CD14-positive monocyte (primary cell): ENCODE data around the gene CDH13. TPM values are rescaled to one million over a fixed set of nuclear protein-coding genes. Genes with fewer than 3 reads are reported as not detected.

Source experiments
- DNase-seq, 3 donors: peaks; one replicate each; pipeline ENCODE4 v3.0.0-alpha.2; 2011 to 2022
- H2AFZ ChIP-seq: 2 replicates; pipeline ENCODE4 v1.6.0; 2012; ENCODE audit warnings: mild to moderate bottlenecking, low read depth, low read length, inconsistent platforms; ENCODE audit not compliant: insufficient read depth, poor library complexity, severe bottlenecking
- H3K27ac ChIP-seq, 2 donors: 1 replicate in 1 of 2; 2 replicates in 1 of 2; pipeline ENCODE4 v1.5.1; 2012 to 2013; ENCODE audit warnings: low read length in 2 of 2, control low read depth in 1 of 2, inconsistent platforms in 1 of 2, low read depth in 1 of 2, mild to moderate bottlenecking in 1 of 2
- H3K27me3 ChIP-seq, 2 donors: one replicate each; pipeline versions ENCODE4 v1.6.0 to v1.6.1; 2011 to 2013; ENCODE audit warnings: low read length in 2 of 2; ENCODE audit not compliant: control insufficient read depth in 2 of 2, insufficient read depth in 2 of 2
- H3K36me3 ChIP-seq, 2 donors: replicated peaks in 1 of 2; 1 replicate in 1 of 2; 2 replicates in 1 of 2; pipeline versions ENCODE4 v1.5.1 to v1.6.1; 2012 to 2013; ENCODE audit warnings: low read length in 2 of 2, control low read depth in 1 of 2, inconsistent platforms in 1 of 2, mild to moderate bottlenecking in 1 of 2; ENCODE audit not compliant: insufficient read depth in 2 of 2, control insufficient read depth in 1 of 2
- H3K4me1 ChIP-seq, 2 donors: 1 replicate in 1 of 2; 2 replicates in 1 of 2; pipeline versions ENCODE4 v1.5.1 to v1.6.1; 2012 to 2013; ENCODE audit warnings: low read length in 2 of 2, control low read depth in 1 of 2, inconsistent platforms in 1 of 2, mild to moderate bottlenecking in 1 of 2, moderate library complexity in 1 of 2; ENCODE audit not compliant: insufficient read depth in 2 of 2, control insufficient read depth in 1 of 2
- H3K4me2 ChIP-seq: replicated peaks from 2 replicates; pipeline ENCODE3; 2012; ENCODE audit warnings: low read length, moderate library complexity, mild to moderate bottlenecking; ENCODE audit not compliant: poor library complexity, severe bottlenecking; ENCODE audit errors: extremely low read depth
- H3K4me3 ChIP-seq, 3 experiments: fragments of 200-600 bp in 1 of 3; sonication (generic) in 1 of 3; replicated peaks in 1 of 3; 1 replicate in 2 of 3; 2 replicates in 1 of 3; pipeline ENCODE4 v1.5.1; 2011 to 2013; ENCODE audit warnings: low read length in 3 of 3, mild to moderate bottlenecking in 3 of 3, control low read depth in 2 of 3, low read depth in 2 of 3, inconsistent platforms in 1 of 3, moderate library complexity in 1 of 3
- H3K79me2 ChIP-seq: 2 replicates; pipeline ENCODE4 v1.6.0; 2012; ENCODE audit warnings: mild to moderate bottlenecking, control low read depth, inconsistent platforms, low read length, moderate library complexity; ENCODE audit not compliant: insufficient read depth
- H3K9ac ChIP-seq: 2 replicates; pipeline ENCODE4 v1.6.0; 2017; ENCODE audit warnings: low read length, mild to moderate bottlenecking; ENCODE audit not compliant: insufficient read depth, poor library complexity, severe bottlenecking
- H3K9me3 ChIP-seq, 2 donors: replicated peaks in 1 of 2; 1 replicate in 1 of 2; 2 replicates in 1 of 2; pipeline versions ENCODE4 v1.5.1 to v1.6.1; 2012 to 2013; ENCODE audit warnings: low read length in 2 of 2, control low read depth in 1 of 2; ENCODE audit not compliant: control insufficient read depth in 1 of 2, insufficient read depth in 1 of 2
- H4K20me1 ChIP-seq: 2 replicates; pipeline ENCODE4 v1.6.0; 2012; ENCODE audit warnings: mild to moderate bottlenecking, low read length, control low read depth, moderate library complexity; ENCODE audit not compliant: insufficient read depth
- H3K27ac Mint-ChIP-seq, 7 donors: one replicate each; pipeline ENCODE4 v1.8.0; 2020; ENCODE audit warnings: mild to moderate bottlenecking in 7 of 7, mixed read lengths in 7 of 7, moderate library complexity in 6 of 7, inconsistent platforms in 2 of 7
- H3K27me3 Mint-ChIP-seq, 3 donors: one replicate each; pipeline ENCODE4 v1.8.0; 2021 to 2022; ENCODE audit warnings: low read depth in 3 of 3, mild to moderate bottlenecking in 3 of 3, mixed read lengths in 3 of 3, moderate library complexity in 3 of 3, inconsistent platforms in 1 of 3
- H3K36me3 Mint-ChIP-seq, 2 donors: one replicate each; pipeline ENCODE4 v1.8.0; 2020; ENCODE audit warnings: mixed read lengths in 2 of 2, inconsistent platforms in 1 of 2, mild to moderate bottlenecking in 1 of 2
- H3K4me1 Mint-ChIP-seq: one replicate; pipeline ENCODE4 v1.8.0; 2020; ENCODE audit warnings: mild to moderate bottlenecking, mixed read lengths
- H3K4me3 Mint-ChIP-seq, 2 donors: one replicate each; pipeline ENCODE4 v1.8.0; 2020; ENCODE audit warnings: mild to moderate bottlenecking in 2 of 2, mixed read lengths in 2 of 2, moderate library complexity in 1 of 2
- H3K9me3 Mint-ChIP-seq, 7 donors: one replicate each; pipeline ENCODE4 v1.8.0; 2020 to 2022; ENCODE audit warnings: mixed read lengths in 7 of 7, mild to moderate bottlenecking in 6 of 7, moderate library complexity in 6 of 7, inconsistent platforms in 2 of 7
- WGBS: methylation state at CpG from one replicate; pipeline ENCODE4 v1.1.5; 2013; ENCODE audit warnings: missing lambda C conversion rate; ENCODE audit not compliant: insufficient coverage; 5-methylcytosine and 5-hydroxymethylcytosine counted together
- intact Hi-C, 2 donors: fragments of 100-400 bp; cut with micrococcal nuclease; formaldehyde crosslinking; loops; one replicate each; pipeline versions ENCODE4 v1.15.0 to v1.15.1; 2023
- polyA plus RNA-seq, 3 donors: library from polyadenylated mRNA; depleted of rRNA in 1 of 3; unstranded in 2 of 3; stranded (reverse) in 1 of 3; fragments of 300-500 nt in 2 of 3; fragments of >200 nt in 1 of 3; fragmentation: Illumina TruSeq in 2 of 3; gene quantifications; 1 replicate in 2 of 3; 2 replicates in 1 of 3; pipeline ENCODE4 v1.2.3, GENCODE V29; 2012 to 2021
- TF ChIP-seq, protein P1 (sequence below): fragments of 200-600 bp; IDR thresholded peaks from one replicate; pipeline ENCODE4 v1.8.0; 2022; ENCODE audit warnings: antibody characterized with exemption, mild to moderate bottlenecking

The CDH13 gene
- polyA plus RNA-seq, 3 donors, result 0.13 to 0.19 TPM; not detected in 1

DNA sequence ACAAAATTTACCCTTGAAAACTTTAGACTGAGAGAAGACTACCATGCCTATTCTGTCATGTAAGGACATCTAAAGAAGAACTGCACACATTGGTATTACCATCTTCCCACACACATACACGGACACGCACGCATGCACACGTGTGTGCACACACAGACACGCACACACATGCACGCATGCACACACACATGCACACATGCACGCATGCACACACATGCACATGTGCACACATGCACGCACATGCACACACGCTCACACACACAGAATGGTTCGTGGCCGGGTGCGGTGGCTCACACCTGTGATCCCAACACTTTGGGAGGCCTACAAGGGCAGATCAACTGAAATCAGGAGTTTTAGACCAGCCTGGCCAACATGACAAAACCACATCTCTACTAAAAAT lies 884.1 kb downstream of the CDH13 start:
- peaks cover 0 to 5% (median 0%) of the 10 kb centered on the region in 3 donors for H3K27me3 Mint-ChIP-seq

GRCh38 chr16:83513008-83513755 lies 886.4 kb downstream of the CDH13 start:
- Histone ChIP-seq H3K79me2 (no peaks in the 10 kb centered on the region), H3K4me3 (no peak overlapping the region), H3K27me3 (no peaks in the 10 kb centered on the region), H3K27ac (no peak overlapping the region), H3K36me3 (no peaks in the 10 kb centered on the region), H4K20me1 (no peaks in the 10 kb centered on the region), H2AFZ (no peak overlapping the region), H3K9ac (no peak overlapping the region), H3K4me2 (no peak overlapping the region), H3K9me3 (peaks cover 0 to 3% of the 10 kb centered on the region in 2 donors), H3K4me1 (no peaks in the 10 kb centered on the region)
- no peaks in the 10 kb centered on the region for H3K36me3 Mint-ChIP-seq
- H3K4me3 Mint-ChIP-seq, result no peak overlapping the region
- intact Hi-C loops, result no loop called here
- H3K4me1 Mint-ChIP-seq, result no peaks in the 10 kb centered on the region
- peaks cover 3 to 15% (median 8%) of the 10 kb centered on the region in 7 donors for H3K9me3 Mint-ChIP-seq
- TF ChIP-seq, protein P1, sequence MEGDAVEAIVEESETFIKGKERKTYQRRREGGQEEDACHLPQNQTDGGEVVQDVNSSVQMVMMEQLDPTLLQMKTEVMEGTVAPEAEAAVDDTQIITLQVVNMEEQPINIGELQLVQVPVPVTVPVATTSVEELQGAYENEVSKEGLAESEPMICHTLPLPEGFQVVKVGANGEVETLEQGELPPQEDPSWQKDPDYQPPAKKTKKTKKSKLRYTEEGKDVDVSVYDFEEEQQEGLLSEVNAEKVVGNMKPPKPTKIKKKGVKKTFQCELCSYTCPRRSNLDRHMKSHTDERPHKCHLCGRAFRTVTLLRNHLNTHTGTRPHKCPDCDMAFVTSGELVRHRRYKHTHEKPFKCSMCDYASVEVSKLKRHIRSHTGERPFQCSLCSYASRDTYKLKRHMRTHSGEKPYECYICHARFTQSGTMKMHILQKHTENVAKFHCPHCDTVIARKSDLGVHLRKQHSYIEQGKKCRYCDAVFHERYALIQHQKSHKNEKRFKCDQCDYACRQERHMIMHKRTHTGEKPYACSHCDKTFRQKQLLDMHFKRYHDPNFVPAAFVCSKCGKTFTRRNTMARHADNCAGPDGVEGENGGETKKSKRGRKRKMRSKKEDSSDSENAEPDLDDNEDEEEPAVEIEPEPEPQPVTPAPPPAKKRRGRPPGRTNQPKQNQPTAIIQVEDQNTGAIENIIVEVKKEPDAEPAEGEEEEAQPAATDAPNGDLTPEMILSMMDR, result no peak
- no peak for DNase-seq
- H3K27ac Mint-ChIP-seq, result no peak overlapping the region
- 100% methylated on average over 1 of the region's 8 CpGs for WGBS
- peaks cover 0 to 5% (median 2%) of the 10 kb centered on the region in 3 donors for H3K27me3 Mint-ChIP-seq

More for the DNA sequence above, 884.1 kb downstream of the CDH13 start:
- H3K4me3 ChIP-seq, result no peak overlapping the region
- H3K4me2 ChIP-seq, result no peak overlapping the region
- no peak overlapping the region for H2AFZ ChIP-seq
- intact Hi-C loops, result no loop called here
- no peaks in the 10 kb centered on the region for H3K4me1 ChIP-seq
- no peaks in the 10 kb centered on the region for H3K4me1 Mint-ChIP-seq
- no peak overlapping the region for H3K4me3 Mint-ChIP-seq
- no peak overlapping the region for H3K27ac Mint-ChIP-seq
- DNase-seq, result no peak
- no peaks in the 10 kb centered on the region for H3K36me3 ChIP-seq
- 93% methylated on average over 12 of the region's 12 CpGs for WGBS
- no peak overlapping the region for H3K9ac ChIP-seq
- H3K27me3 ChIP-seq, result no peaks in the 10 kb centered on the region
- H3K36me3 Mint-ChIP-seq, result no peaks in the 10 kb centered on the region
- TF ChIP-seq, protein P1, result no peak
- H3K79me2 ChIP-seq, result no peaks in the 10 kb centered on the region
- no peak overlapping the region for H3K27ac ChIP-seq
- H4K20me1 ChIP-seq, result no peaks in the 10 kb centered on the region
- H3K9me3 ChIP-seq, result peaks cover 0 to 3% of the 10 kb centered on the region in 2 donors
- peaks cover 0 to 6% (median 2%) of the 10 kb centered on the region in 7 donors for H3K9me3 Mint-ChIP-seq
